ENCODE measurements around the gene HPX. TPM values are rescaled to one million over a fixed set of nuclear protein-coding genes. Genes with fewer than 3 reads are reported as not detected.
A peak's percentile ranks its signal among the peaks of the same experiment; 100 is the strongest.

Gene HPX
- total RNA-seq, 1 experiment from 2014 or later: 1.0 TPM

GRCh38 chr11:6413791-6414201, 27.0 kb downstream of the HPX start:
- POLR2A ChIA-PET: no interaction called here
- no peaks in the 10 kb centered on the region for H3K9me3 ChIP-seq (ENCODE audit: control insufficient read depth, insufficient read depth, low read depth, low read length)
- H3K4me3 ChIP-seq (ENCODE audit: low read depth in 2 of 2, low read length in 2 of 2): no peak overlapping the region
- H3K36me3 ChIP-seq (ENCODE audit: control insufficient read depth, insufficient read depth, low read length): no peaks in the 10 kb centered on the region
- peaks cover 12% of the 10 kb centered on the region; the same call in 1 of the 2 replicates for H3K27me3 ChIP-seq (ENCODE audit: control insufficient read depth, insufficient read depth, low read length)
- BruUV-seq (replicated peaks): no TSS peak
- in situ Hi-C loops (cut with HindIII; ENCODE audit: low pct_unique_long_range_greater_than_20kb, low sequenced_read_pairs) (no loop called here), intact Hi-C loops (cut with micrococcal nuclease; ENCODE audit: unreplicated experiment) (no loop called here)
- H3K27ac ChIP-seq (ENCODE audit: low read length): no peak overlapping the region
- TF ChIP-seq POLR2AphosphoS5 (IDR thresholded peaks at IDR 0.05; ENCODE audit: low read depth, low read length) (no peak), TCF7L2 (IDR thresholded peaks at IDR 0.05; ENCODE audit: low read depth, low read length) (no peak), CTCF (IDR thresholded peaks at IDR 0.05) (no peak), SIN3A (IDR thresholded peaks at IDR 0.05; ENCODE audit: borderline replicate concordance, insufficient read depth, low read depth, low read length) (no peak)
- TF ChIP-seq, protein P1, sequence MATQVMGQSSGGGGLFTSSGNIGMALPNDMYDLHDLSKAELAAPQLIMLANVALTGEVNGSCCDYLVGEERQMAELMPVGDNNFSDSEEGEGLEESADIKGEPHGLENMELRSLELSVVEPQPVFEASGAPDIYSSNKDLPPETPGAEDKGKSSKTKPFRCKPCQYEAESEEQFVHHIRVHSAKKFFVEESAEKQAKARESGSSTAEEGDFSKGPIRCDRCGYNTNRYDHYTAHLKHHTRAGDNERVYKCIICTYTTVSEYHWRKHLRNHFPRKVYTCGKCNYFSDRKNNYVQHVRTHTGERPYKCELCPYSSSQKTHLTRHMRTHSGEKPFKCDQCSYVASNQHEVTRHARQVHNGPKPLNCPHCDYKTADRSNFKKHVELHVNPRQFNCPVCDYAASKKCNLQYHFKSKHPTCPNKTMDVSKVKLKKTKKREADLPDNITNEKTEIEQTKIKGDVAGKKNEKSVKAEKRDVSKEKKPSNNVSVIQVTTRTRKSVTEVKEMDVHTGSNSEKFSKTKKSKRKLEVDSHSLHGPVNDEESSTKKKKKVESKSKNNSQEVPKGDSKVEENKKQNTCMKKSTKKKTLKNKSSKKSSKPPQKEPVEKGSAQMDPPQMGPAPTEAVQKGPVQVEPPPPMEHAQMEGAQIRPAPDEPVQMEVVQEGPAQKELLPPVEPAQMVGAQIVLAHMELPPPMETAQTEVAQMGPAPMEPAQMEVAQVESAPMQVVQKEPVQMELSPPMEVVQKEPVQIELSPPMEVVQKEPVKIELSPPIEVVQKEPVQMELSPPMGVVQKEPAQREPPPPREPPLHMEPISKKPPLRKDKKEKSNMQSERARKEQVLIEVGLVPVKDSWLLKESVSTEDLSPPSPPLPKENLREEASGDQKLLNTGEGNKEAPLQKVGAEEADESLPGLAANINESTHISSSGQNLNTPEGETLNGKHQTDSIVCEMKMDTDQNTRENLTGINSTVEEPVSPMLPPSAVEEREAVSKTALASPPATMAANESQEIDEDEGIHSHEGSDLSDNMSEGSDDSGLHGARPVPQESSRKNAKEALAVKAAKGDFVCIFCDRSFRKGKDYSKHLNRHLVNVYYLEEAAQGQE (IDR thresholded peaks at IDR 0.05; ENCODE audit: insufficient read depth in 1 of 2, low read depth in 2 of 2, low read length in 1 of 2): no peak
- CTCF ChIA-PET: interaction anchor here (0.8 kb wide), 1 partner anchor 34 kb away, joined by 5 read pairs; no protein-coding TSS in a partner anchor
- ATAC-seq: no peak
- no peaks in the 10 kb centered on the region for H3K4me1 ChIP-seq (ENCODE audit: control insufficient read depth, insufficient read depth, low read length)
- DNase-seq (ENCODE audit: low read depth, low spot score): no peak

GRCh38 chr11:6411594-6412031, 29.2 kb downstream of the HPX start:
- POLR2A ChIA-PET: no interaction called here
- Histone ChIP-seq H3K27me3 (ENCODE audit: control insufficient read depth, insufficient read depth, low read length) (no peaks in the 10 kb centered on the region), H3K4me3 (ENCODE audit: low read depth in 2 of 2, low read length in 2 of 2) (no peak overlapping the region), H3K36me3 (ENCODE audit: control insufficient read depth, insufficient read depth, low read length) (no peaks in the 10 kb centered on the region), H3K9me3 (ENCODE audit: control insufficient read depth, insufficient read depth, low read depth, low read length) (no peaks in the 10 kb centered on the region), H3K4me1 (ENCODE audit: control insufficient read depth, insufficient read depth, low read length) (no peaks in the 10 kb centered on the region), H3K27ac (ENCODE audit: low read length) (no peak overlapping the region)
- TF ChIP-seq CTCF (IDR thresholded peaks at IDR 0.05) (no peak), TCF7L2 (IDR thresholded peaks at IDR 0.05; ENCODE audit: low read depth, low read length) (no peak), SIN3A (IDR thresholded peaks at IDR 0.05; ENCODE audit: borderline replicate concordance, insufficient read depth, low read depth, low read length) (no peak), POLR2AphosphoS5 (IDR thresholded peaks at IDR 0.05; ENCODE audit: low read depth, low read length) (no peak)
- TF ChIP-seq, protein P1 (IDR thresholded peaks at IDR 0.05; ENCODE audit: insufficient read depth in 1 of 2, low read depth in 2 of 2, low read length in 1 of 2): no peak
- intact Hi-C loops (cut with micrococcal nuclease; ENCODE audit: unreplicated experiment): no loop called here
- in situ Hi-C loops (cut with HindIII; ENCODE audit: low pct_unique_long_range_greater_than_20kb, low sequenced_read_pairs): no loop called here
- DNase-seq (ENCODE audit: low read depth, low spot score): no peak
- BruUV-seq (replicated peaks): no TSS peak
- ATAC-seq: 0 out of 2 replicates have a peak, but pooled peaks have one; percentile 10
- CTCF ChIA-PET: no interaction called here

Data from Panc1 (cell line).